ENCODE measurements around the gene ZNHIT2. TPM values are rescaled to one million over a fixed set of nuclear protein-coding genes. Genes with fewer than 3 reads are reported as not detected.

ZNHIT2 gene
- total RNA-seq, 4 donors from 2014 or later, result 4.4 to 12.6 (median 8.2) TPM

GRCh38 chr11:65121447-65121864 lies 4.0 kb upstream of the ZNHIT2 start:
- TF ChIP-seq, protein P1, sequence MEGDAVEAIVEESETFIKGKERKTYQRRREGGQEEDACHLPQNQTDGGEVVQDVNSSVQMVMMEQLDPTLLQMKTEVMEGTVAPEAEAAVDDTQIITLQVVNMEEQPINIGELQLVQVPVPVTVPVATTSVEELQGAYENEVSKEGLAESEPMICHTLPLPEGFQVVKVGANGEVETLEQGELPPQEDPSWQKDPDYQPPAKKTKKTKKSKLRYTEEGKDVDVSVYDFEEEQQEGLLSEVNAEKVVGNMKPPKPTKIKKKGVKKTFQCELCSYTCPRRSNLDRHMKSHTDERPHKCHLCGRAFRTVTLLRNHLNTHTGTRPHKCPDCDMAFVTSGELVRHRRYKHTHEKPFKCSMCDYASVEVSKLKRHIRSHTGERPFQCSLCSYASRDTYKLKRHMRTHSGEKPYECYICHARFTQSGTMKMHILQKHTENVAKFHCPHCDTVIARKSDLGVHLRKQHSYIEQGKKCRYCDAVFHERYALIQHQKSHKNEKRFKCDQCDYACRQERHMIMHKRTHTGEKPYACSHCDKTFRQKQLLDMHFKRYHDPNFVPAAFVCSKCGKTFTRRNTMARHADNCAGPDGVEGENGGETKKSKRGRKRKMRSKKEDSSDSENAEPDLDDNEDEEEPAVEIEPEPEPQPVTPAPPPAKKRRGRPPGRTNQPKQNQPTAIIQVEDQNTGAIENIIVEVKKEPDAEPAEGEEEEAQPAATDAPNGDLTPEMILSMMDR (IDR thresholded peaks at IDR 0.05; ENCODE audit: low read depth), result no peak

GRCh38 chr11:65120831-65121230 lies 3.3 kb upstream of the ZNHIT2 start:
- TF ChIP-seq, protein P1 (IDR thresholded peaks at IDR 0.05; ENCODE audit: low read depth), result no peak

- TF ChIP-seq, protein P1 (IDR thresholded peaks at IDR 0.05; ENCODE audit: low read depth), result no peak
These were observed 2.1 kb upstream of the ZNHIT2 start for GRCh38 chr11:65119670-65119995.

- TF ChIP-seq, protein P1 (IDR thresholded peaks at IDR 0.05; ENCODE audit: low read depth), result no peak
These were observed 766 bp upstream of the ZNHIT2 start for GRCh38 chr11:65118097-65118837.

- TF ChIP-seq, protein P1 (IDR thresholded peaks at IDR 0.05; ENCODE audit: low read depth), result no peak
These were observed 913 bp downstream of the ZNHIT2 start for GRCh38 chr11:65116370-65117205.

DNA sequence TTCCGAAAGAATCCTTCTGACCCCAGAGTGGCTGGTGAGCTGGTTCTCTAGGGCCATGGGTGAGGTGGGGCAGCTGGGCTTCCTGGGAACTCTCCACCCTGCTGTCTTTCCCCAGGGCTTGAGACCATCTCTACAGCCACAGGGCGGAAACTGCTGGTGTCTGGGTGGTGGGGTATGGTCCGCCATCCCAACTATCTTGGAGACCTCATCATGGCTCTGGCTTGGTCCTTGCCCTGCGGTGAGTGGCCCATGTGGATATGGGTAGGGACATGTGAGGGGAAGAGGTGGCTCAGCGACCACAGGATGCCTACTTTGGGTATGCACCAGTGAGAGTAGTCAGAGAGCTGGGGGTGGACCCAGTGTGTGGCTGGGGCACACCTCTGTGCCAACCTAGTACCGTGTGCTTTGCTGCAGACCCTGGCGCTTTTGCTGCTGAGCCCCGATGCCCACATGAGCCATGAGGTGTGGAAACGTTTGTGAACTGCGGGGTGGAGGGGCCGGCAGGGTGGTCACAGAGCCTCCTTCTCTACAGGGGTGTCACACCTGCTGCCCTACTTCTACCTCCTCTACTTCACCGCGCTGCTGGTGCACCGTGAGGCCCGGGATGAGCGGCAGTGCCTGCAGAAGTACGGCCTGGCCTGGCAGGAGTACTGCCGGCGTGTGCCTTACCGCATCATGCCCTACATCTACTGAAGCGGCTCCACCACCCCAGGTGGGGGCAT lies 2.0 kb downstream of the ZNHIT2 start:
- TF ChIP-seq, protein P1 (IDR thresholded peaks at IDR 0.05; ENCODE audit: low read depth), result no peak
